NT2/D1 (cell line): ENCODE results near the gene TCERG1L.

Source experiments
- SUZ12 ChIP-seq: IDR thresholded peaks from 2 replicates; pipeline ENCODE4 v1.6.1; 2011; ENCODE audit not compliant: insufficient read length, insufficient read depth; ENCODE audit errors: extremely low read depth
- ZNF274 ChIP-seq: IDR thresholded peaks from 2 replicates; pipeline ENCODE4 v1.6.1; 2011; ENCODE audit warnings: mild to moderate bottlenecking, low read depth, low read length

DNA sequence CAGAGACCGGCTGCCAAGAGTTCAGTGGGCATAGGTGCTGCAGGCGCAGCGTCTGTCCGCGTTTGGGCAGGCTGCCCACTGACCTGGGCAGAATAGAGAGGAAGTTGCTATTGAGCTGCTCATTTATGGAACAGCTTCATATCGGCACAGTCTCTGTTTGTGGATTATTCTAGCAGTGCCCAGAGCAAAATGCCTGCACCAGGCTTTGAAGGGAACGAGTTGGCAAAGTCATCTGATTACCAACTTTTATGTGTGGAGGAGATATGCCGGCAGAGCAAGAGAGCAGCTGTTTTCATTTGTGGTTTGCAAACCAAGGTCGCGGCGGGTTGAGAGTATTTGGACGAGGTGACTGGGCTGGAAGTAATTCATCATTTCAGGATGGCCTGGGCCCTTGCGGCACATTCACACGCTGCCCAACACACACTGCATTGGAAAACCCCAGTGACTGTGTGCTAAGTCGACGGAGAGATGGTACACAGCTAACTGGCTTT, 228.5 kb downstream of the TCERG1L start:
- no peak for TF ChIP-seq SUZ12
- TF ChIP-seq ZNF274: no peak
